Stimulated activated CD4-positive, alpha-beta T cell treated with anti-CD3 and anti-CD28 coated beads, TNF-alpha, amount 100 ng/mL, for 4 hours (primary cell): ENCODE results near the gene NOL12.
"Not testable (repeated sequence)": the region's sequence is repeated elsewhere in the genome, so short reads cannot be mapped to it uniquely, and the experiment has no call there.

Experiments
- DNase-seq, 3 experiments: peaks; one replicate each; pipeline ENCODE4 v3.0.0-alpha.2; 2020; ENCODE audit warnings: low read depth in 3 of 3

Gene NOL12

GRCh38 chr22:37713761-37714160, 27.6 kb downstream of the NOL12 start:
- no peak for DNase-seq

- DNase-seq: no peak
These were observed 28.5 kb downstream of the NOL12 start for GRCh38 chr22:37714634-37715033.

DNA sequence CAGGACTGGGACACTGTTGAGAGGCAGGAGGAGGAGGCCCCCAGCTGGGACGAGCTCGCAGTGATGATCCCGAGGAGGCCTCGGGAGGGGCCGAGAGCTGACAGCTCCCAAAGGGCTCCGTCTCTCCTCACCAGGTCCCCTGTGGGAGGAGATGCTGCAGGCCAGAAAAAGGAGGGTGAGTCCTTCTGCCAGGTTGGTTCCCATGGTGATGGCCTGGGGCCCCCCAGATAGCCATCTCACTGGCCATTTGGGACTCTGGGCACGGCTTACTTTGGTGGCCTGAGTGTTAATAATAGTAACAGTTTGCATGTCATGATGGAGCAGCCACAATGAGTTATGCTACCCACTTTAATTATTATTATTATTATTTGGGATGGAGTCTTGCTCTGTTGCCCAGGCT, 29.6 kb downstream of the NOL12 start:
- DNase-seq: no peak

DNA sequence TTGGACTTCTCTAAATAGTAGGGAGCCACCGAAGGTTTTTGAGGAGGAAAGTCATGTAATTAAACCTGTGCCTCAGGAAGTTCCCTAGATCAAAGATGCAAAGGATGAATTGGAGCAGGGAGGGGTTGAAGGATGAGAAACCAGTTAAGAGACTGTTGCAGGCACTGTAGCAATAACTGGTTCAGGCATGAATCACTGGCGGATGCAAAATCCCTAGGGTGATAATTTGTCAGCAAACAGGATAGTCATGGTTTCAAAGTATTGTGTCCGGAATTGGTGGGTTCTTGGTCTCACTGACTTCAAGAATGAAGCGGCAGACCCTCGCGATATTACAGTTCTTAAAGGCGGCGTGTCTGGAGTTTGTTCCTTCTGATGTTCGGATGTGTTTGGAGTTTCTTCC, 30.6 kb downstream of the NOL12 start:
- DNase-seq: no peak

GRCh38 chr22:37717235-37717634, 31.1 kb downstream of the NOL12 start:
- not testable (repeated sequence) for DNase-seq

GRCh38 chr22:37717746-37718305, 31.7 kb downstream of the NOL12 start:
- DNase-seq: not testable (repeated sequence)

GRCh38 chr22:37725551-37726240, 39.6 kb downstream of the NOL12 start:
- DNase-seq: no peak

DNA sequence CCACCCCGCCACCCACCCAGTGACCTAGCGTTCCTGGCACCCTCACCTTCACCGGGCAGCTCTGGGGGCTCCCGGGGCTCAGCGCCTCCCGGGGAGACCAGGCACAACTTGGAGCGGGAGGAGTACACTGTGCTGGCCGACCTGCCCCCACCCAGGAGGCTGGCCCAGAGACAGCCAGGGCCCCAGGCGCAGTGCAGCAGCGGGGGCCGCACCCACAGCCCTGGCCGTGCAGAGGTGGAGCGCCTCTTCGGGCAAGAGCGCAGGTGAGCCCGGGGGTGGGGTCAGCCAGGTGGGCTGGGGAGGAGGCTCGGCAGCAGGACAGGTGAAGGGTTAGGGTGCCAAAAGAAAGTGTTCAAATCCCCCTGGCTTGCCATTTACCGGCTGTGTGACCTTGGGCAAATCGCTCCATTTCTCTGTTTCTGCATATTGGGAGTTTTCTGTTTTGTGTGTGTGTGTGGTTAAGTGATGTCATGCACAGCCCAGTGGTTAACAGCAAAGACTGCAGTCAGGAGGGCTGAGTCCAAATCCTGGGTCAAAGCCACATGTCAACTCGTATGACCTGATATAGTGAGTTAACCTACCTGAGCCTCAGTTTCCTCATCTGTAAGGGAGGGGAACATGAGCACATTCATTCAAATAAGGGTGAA, 40.2 kb downstream of the NOL12 start:
- DNase-seq: no peak

GRCh38 chr22:37728620-37729019, 42.5 kb downstream of the NOL12 start:
- no peak for DNase-seq

DNA sequence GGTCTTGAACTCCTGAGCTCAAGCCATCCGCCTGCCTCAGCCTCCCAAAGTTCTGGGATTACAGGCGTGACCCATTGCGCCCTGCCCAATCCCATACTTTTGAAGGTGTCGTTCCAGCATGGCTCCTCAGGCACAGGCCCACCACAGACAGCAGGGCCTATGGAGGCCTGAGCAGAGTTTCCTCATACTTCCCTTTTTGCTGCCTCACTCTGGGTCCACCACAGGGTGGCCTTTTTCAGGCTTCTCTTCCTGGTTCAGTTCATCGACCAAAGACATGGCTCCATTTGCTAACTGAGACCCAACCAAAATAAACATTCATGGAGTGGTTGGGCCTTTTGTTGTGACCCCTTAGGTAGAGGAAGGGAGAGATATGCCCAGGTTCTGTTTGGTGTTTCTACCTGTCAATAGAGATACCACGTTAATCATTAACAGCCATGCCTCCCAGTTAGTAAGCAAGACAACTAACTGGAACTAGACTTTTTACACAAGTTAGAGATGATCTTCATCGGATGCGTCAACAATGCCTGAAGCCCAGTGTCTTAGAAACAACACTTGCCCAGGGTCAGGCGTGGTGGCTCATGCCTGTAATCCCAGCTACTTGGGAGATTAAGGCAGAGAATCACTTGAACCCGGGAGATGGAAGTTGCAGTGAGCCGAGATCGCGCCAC, 45.8 kb downstream of the NOL12 start:
- no peak for DNase-seq

- no peak for DNase-seq
These were observed 46.8 kb downstream of the NOL12 start for GRCh38 chr22:37732699-37733607.

- no peak for DNase-seq
These were observed 47.7 kb downstream of the NOL12 start for GRCh38 chr22:37733625-37734401.

DNA sequence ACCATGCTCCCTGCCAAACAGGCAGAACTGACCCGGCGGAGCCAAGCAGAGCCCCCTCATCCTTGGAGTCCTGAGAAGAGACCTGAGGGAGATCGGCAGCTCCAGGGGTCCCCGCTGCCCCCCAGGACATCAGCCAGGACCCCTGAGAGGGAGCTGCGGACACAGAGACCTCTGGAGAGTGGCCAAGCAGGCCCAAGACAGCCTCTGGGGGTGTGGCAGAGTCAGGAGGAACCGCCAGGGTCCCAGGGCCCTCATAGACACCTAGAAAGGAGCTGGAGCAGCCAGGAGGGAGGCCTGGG, 48.2 kb downstream of the NOL12 start:
- no peak for DNase-seq

- no peak for DNase-seq
These were observed 48.9 kb downstream of the NOL12 start for GRCh38 chr22:37734964-37735451.

- no peak for DNase-seq
These were observed 52.9 kb downstream of the NOL12 start for GRCh38 chr22:37739035-37739434.

DNA sequence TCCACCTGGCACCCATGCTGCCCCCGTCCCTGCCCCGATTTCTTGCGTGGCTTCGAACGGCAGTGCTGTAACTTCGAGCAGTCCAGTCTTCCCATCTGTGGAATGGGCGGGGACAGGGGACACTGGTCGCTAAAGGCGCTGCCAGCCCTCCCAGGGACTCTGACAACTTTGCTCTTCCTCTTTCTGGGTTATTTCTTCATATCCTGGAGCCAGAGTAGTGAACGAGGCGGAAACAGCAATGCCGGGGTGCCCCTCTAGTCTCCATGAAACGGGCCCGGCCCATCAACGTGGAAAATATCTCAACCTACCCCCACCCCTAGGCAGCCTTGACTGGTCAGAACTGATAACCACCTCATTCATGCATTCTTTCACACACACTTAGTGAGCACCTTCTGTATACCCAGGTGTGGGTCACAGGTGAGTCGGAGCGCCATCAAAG, 53.5 kb downstream of the NOL12 start:
- DNase-seq: no peak

GRCh38 chr22:37740455-37741311, 54.5 kb downstream of the NOL12 start:
- no peak for DNase-seq

GRCh38 chr22:37741312-37741795, 55.2 kb downstream of the NOL12 start:
- DNase-seq: no peak

GRCh38 chr22:37742376-37743171, 56.4 kb downstream of the NOL12 start:
- no peak for DNase-seq
